Suprapubic skin (tissue), 4 donors: ENCODE results near the gene SPRR2B. TPM values are rescaled to one million over a fixed set of nuclear protein-coding genes. Genes with fewer than 3 reads are reported as not detected.
"Not testable (repeated sequence)": the region's sequence is repeated elsewhere in the genome, so short reads cannot be mapped to it uniquely, and the experiment has no call there.

Experiments used
- DNase-seq, 2 donors: peaks; one replicate each; pipeline ENCODE4 v3.0.0-alpha.2; 2019; ENCODE audit warnings: low spot score in 2 of 2
- H3K27ac ChIP-seq: fragments of 200-600 bp; sonication (generic); one replicate; pipeline ENCODE4 v1.5.1; 2019
- H3K27me3 ChIP-seq: fragments of 200-600 bp; sonication (generic); one replicate; pipeline ENCODE4 v1.5.1; 2019
- H3K36me3 ChIP-seq: fragments of 200-600 bp; sonication (generic); one replicate; pipeline ENCODE4 v1.5.1; 2019
- H3K4me1 ChIP-seq: fragments of 200-600 bp; sonication (generic); one replicate; pipeline ENCODE4 v1.5.1; 2019
- H3K4me3 ChIP-seq: fragments of 200-600 bp; sonication (generic); one replicate; pipeline ENCODE4 v1.5.1; 2019; ENCODE audit warnings: mild to moderate bottlenecking
- H3K9me3 ChIP-seq: fragments of 200-600 bp; sonication (generic); one replicate; pipeline ENCODE4 v1.5.1; 2019
- EP300 ChIP-seq: sonication (generic); formaldehyde crosslinking; IDR thresholded peaks from one replicate; pipeline ENCODE4 v1.6.1; 2017; ENCODE audit warnings: antibody characterized with exemption
- POLR2A ChIP-seq, 2 donors: fragments of 450-650 bp; IDR thresholded peaks; one replicate each; pipeline ENCODE4 v1.6.1; 2017; ENCODE audit warnings: antibody characterized with exemption in 2 of 2, mild to moderate bottlenecking in 2 of 2, moderate library complexity in 2 of 2
- POLR2AphosphoS5 ChIP-seq, 3 donors: sonication (generic); formaldehyde crosslinking; IDR thresholded peaks; one replicate each; pipeline ENCODE4 v1.6.1; 2017; ENCODE audit warnings: antibody characterized with exemption in 3 of 3
- WGBS: methylation state at CpG from one replicate; pipeline ENCODE4 v1.1.5; 2018; 5-methylcytosine and 5-hydroxymethylcytosine counted together
- total RNA-seq, 4 donors: library from RNA; depleted of rRNA; stranded (reverse); fragments of >200 nt; gene quantifications; one replicate each; pipeline ENCODE4 v1.1.0, GENCODE V29; 2016
- TF ChIP-seq, protein P1 (sequence below), 2 donors: fragments of 200-600 bp in 1 of 2; fragments of 450-650 bp in 1 of 2; sonication (generic) in 1 of 2; IDR thresholded peaks; one replicate each; pipeline ENCODE4 v1.5.1; 2016 to 2019; ENCODE audit warnings: antibody characterized with exemption in 2 of 2, mild to moderate bottlenecking in 1 of 2, moderate library complexity in 1 of 2

The SPRR2B gene
- 1 to 10 TPM in 2 of 4 donors, not detected in 2; 2.0 to 3.3 TPM for total RNA-seq

DNA sequence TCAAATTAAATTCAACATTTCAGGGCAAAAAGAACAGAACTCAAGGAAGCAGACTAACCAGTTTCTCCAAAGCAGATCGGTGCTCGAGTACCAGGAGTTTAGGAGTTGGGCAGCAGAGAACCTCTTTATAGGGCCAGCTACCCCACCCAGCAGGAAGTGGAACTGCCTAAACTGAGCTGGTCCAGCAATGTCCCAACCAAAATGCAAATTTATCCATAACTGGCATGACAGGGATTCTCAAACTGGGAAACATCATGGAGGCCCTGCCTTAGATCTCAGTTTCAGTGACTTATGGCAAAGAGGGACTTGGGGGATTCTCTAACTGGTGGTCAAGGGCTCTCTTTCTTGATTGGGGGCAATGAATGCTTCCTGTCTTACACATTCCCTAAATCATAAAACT is at the start of gene SPRR2B:
Gene SPRR2B (minus strand): TSS at position 101 of the 400 bp plus-strand sequence. CDS start 772 bp downstream, outside the sequence.
- no peaks in the 10 kb centered on the region for H3K4me1 ChIP-seq
- no peak for TF ChIP-seq POLR2A (IDR thresholded peaks at IDR 0.05)
- no peak for TF ChIP-seq EP300
- no peak for TF ChIP-seq POLR2AphosphoS5 (IDR thresholded peaks at IDR 0.05)
- TF ChIP-seq, protein P1, sequence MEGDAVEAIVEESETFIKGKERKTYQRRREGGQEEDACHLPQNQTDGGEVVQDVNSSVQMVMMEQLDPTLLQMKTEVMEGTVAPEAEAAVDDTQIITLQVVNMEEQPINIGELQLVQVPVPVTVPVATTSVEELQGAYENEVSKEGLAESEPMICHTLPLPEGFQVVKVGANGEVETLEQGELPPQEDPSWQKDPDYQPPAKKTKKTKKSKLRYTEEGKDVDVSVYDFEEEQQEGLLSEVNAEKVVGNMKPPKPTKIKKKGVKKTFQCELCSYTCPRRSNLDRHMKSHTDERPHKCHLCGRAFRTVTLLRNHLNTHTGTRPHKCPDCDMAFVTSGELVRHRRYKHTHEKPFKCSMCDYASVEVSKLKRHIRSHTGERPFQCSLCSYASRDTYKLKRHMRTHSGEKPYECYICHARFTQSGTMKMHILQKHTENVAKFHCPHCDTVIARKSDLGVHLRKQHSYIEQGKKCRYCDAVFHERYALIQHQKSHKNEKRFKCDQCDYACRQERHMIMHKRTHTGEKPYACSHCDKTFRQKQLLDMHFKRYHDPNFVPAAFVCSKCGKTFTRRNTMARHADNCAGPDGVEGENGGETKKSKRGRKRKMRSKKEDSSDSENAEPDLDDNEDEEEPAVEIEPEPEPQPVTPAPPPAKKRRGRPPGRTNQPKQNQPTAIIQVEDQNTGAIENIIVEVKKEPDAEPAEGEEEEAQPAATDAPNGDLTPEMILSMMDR (IDR thresholded peaks at IDR 0.05): no peak
- H3K27ac ChIP-seq: no peak within 1 kb of the TSS
- H3K36me3 ChIP-seq: no peaks in the 10 kb centered on the region
- 70% methylated on average over 2 of the region's 2 CpGs for WGBS
- no peak within 1 kb of the TSS for H3K4me3 ChIP-seq
- no peak for DNase-seq
- H3K27me3 ChIP-seq: no peaks in the 10 kb centered on the region
- H3K9me3 ChIP-seq: no peaks in the 10 kb centered on the region

DNA sequence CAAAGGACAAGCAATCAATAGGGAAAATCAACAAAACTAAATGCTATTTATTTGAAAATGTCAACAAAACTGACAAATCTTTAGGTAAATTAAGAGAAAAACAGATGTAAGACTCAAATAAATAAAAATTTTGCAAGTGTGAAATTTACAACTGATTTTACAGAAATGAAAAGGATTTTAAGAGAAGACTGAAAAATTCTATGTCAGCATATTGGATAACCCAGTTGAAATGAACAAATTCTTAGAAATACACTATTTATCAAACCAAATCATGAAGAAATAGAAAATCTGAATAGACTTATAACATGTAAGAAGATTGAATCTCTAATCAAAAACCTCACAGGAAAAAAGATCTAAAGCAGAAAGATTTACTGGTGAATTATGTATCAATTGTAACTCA is 49.5 kb upstream of the SPRR2B start:
- H3K4me1 ChIP-seq: peaks cover 4% of the 10 kb centered on the region
- TF ChIP-seq POLR2A (IDR thresholded peaks at IDR 0.05) (no peak), POLR2AphosphoS5 (IDR thresholded peaks at IDR 0.05) (no peak), EP300 (no peak)
- TF ChIP-seq, protein P1 (IDR thresholded peaks at IDR 0.05): no peak
- DNase-seq: no peak
- no peaks in the 10 kb centered on the region for H3K36me3 ChIP-seq
- H3K4me3 ChIP-seq: no peak overlapping the region
- H3K27me3 ChIP-seq: no peaks in the 10 kb centered on the region
- H3K9me3 ChIP-seq: peaks cover 7% of the 10 kb centered on the region
- no peak overlapping the region for H3K27ac ChIP-seq

DNA sequence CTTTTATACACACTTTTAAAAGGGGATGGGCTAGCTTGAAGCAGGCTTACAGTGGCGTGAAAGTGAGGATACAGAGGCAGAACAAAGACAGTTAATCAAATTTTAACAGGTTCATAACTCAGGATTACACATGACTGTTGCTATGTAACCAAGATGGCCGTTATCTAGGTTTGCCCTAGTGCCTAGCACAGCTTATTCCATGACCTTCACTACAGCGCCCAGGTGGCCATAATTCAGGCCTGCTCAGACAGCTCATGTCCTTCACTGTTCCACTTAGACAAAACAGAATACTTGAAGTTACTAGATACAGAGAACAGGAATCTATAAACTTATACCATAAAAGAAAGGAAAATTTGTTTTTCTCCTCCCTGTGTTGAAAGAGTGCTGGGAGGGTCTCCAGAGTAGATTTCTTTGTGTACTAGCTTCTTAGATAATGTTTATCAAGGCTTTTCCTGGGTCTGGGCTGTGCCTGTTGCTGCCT is 48.1 kb upstream of the SPRR2B start:
- Histone ChIP-seq H3K27me3 (no peaks in the 10 kb centered on the region), H3K27ac (no peak overlapping the region), H3K4me1 (peaks cover 4% of the 10 kb centered on the region), H3K9me3 (peaks cover 3% of the 10 kb centered on the region), H3K4me3 (no peak overlapping the region), H3K36me3 (no peaks in the 10 kb centered on the region)
- 55% methylated on average over 3 of the region's 3 CpGs for WGBS
- no peak for DNase-seq
- TF ChIP-seq, protein P1 (IDR thresholded peaks at IDR 0.05): no peak
- TF ChIP-seq POLR2A (IDR thresholded peaks at IDR 0.05) (no peak), EP300 (no peak), POLR2AphosphoS5 (IDR thresholded peaks at IDR 0.05) (no peak)

DNA sequence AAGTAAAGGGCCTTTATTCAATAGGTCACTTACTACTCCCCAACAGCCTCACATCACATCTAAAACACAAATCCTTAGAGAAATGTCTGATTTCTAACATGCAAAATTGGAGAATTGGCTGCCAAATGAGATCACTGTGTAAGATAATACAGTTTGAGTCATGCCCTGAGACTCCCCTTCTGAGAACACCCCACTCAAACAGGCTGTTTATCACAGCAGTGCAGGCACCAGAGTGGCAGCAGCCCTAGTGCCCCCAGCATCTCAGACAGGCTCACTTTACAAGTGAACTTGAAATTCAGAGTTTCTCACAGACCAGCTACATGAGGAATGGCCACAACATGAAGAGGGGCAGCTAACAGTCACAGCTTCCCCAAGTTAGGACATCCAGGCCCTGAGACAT is 43.9 kb upstream of the SPRR2B start:
- H3K36me3 ChIP-seq, H3K9me3 ChIP-seq, H3K27ac ChIP-seq, DNase-seq, H3K27me3 ChIP-seq, H3K4me1 ChIP-seq, H3K4me3 ChIP-seq: not testable (repeated sequence)

DNA sequence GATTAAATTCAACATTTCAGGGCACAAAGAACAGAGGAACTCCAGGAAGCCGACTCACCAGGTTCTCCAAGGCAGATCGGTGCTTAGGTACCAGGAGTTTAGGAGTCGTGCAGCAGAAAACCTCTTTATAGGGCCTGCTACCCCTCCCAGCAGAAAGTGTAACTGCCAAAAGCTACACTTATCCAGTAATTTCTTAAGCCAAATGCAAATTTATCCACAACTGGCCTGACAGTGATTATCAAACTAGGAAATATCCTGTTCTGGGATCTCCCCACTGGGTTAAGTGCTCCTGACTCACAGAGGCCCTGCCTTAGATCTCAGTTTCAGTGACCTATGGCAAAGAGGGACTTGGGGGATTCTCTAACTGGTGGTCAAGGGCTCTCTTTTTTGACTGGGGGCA is 42.0 kb upstream of the SPRR2B start, which contains the start of gene SPRR2F:
Gene SPRR2F (minus strand): TSS at position 101 of the 400 bp plus-strand sequence. CDS start 783 bp downstream, outside the sequence.
- Histone ChIP-seq H3K4me3 (no peak within 1 kb of the TSS), H3K27me3 (no peaks in the 10 kb centered on the region), H3K4me1 (no peaks in the 10 kb centered on the region), H3K36me3 (no peaks in the 10 kb centered on the region), H3K27ac (no peak within 1 kb of the TSS), H3K9me3 (no peaks in the 10 kb centered on the region)
- no peak for DNase-seq
- TF ChIP-seq POLR2AphosphoS5 (IDR thresholded peaks at IDR 0.05) (no peak), EP300 (no peak), POLR2A (IDR thresholded peaks at IDR 0.05) (no peak)
- TF ChIP-seq, protein P1 (IDR thresholded peaks at IDR 0.05): no peak
- WGBS: 94% methylated on average over 3 of the region's 3 CpGs

DNA sequence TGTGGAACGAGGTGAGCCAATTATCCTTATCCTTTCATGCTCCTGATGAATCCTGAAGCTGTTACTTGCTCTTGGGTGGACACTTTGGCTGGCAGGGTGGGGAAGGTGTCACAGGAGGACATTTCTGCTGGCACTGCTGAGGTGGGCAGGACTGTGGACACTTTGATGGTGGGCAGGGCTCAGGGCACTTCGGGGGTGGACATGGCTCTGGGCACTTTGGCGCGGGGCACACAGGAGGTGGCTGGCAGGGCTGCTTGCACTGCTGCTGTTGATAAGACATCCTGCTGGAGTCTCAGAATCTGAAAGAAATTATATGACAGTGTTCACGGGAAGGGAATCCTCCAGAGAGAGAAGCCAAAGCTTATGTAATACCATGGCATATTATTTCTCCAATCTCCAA is 41.0 kb upstream of the SPRR2B start:
- H3K4me3 ChIP-seq, H3K36me3 ChIP-seq, DNase-seq, H3K27ac ChIP-seq, H3K9me3 ChIP-seq, H3K27me3 ChIP-seq, H3K4me1 ChIP-seq: not testable (repeated sequence)
- WGBS: 67% methylated on average over 5 of the region's 5 CpGs
